Heart right ventricle (tissue), 16 donors: ENCODE measurements around the gene GALNT16. TPM values are rescaled to one million over a fixed set of nuclear protein-coding genes. Genes with fewer than 3 reads are reported as not detected.
A peak's percentile ranks its signal among the peaks of the same experiment; 100 is the strongest.

Experiments used
- ATAC-seq, 8 donors: fragments of 200-7000 bp; cut with Tn5 transposase; one replicate each; pipeline ENCODE4 v1.9.1; 2020; ENCODE audit warnings: mild to moderate bottlenecking in 8 of 8, moderate library complexity in 8 of 8, moderate number of reproducible peaks in 1 of 8
- DNase-seq, 2 donors: peaks; one replicate each; pipeline ENCODE4 v3.0.0-alpha.2; 2020
- H3K27ac ChIP-seq, 10 donors: fragments of 200-600 bp; sonication (generic) in 2 of 10; one replicate each; pipeline versions ENCODE4 v1.5.0 to v1.8.0; 2020 to 2022; ENCODE audit warnings: mild to moderate bottlenecking in 3 of 10
- H3K27me3 ChIP-seq, 7 donors: fragments of 200-600 bp; one replicate each; pipeline ENCODE4 v1.8.0; 2021 to 2022; ENCODE audit warnings: mild to moderate bottlenecking in 2 of 7
- H3K36me3 ChIP-seq, 9 donors: fragments of 200-600 bp; sonication (generic) in 1 of 9; one replicate each; pipeline versions ENCODE4 v1.5.0 to v1.8.0; 2020 to 2022; ENCODE audit warnings: mild to moderate bottlenecking in 2 of 9
- H3K4me1 ChIP-seq, 9 donors: fragments of 200-600 bp; sonication (generic) in 1 of 9; one replicate each; pipeline versions ENCODE4 v1.5.0 to v1.8.0; 2020 to 2022; ENCODE audit warnings: mild to moderate bottlenecking in 4 of 9
- H3K4me3 ChIP-seq, 10 donors: fragments of 200-600 bp; sonication (generic) in 2 of 10; one replicate each; pipeline versions ENCODE4 v1.5.0 to v1.8.0; 2020 to 2022; ENCODE audit warnings: mild to moderate bottlenecking in 7 of 10, moderate library complexity in 2 of 10
- H3K9me3 ChIP-seq, 11 donors: fragments of 200-600 bp in 10 of 11; sonication (generic) in 2 of 11; one replicate each; pipeline versions ENCODE4 v1.5.0 to v1.8.0; 2013 to 2022; ENCODE audit warnings: mild to moderate bottlenecking in 2 of 11, control low read depth in 1 of 11, moderate library complexity in 1 of 11
- CTCF ChIP-seq, 9 donors: fragments of 200-600 bp; sonication (generic) in 2 of 9; IDR thresholded peaks; one replicate each; pipeline versions ENCODE4 v1.5.0 to v1.8.0; 2021 to 2022; ENCODE audit warnings: antibody characterized with exemption in 9 of 9, mild to moderate bottlenecking in 5 of 9, moderate library complexity in 1 of 9
- WGBS, 2 donors: extraction: QIAGEN DNeasy Blood & Tissue Kit; methylation state at CpG; one replicate each; pipeline ENCODE4 v1.1.7; 2013; ENCODE audit warnings: inconsistent platforms in 1 of 2; 5-methylcytosine and 5-hydroxymethylcytosine counted together
- intact Hi-C, 10 donors: fragments of 100-400 bp; cut with DNase I; formaldehyde crosslinking; loops; one replicate each; pipeline versions ENCODE4 v1.11.1 to v1.14.2; 2022
- polyA plus RNA-seq, 2 donors: library from polyadenylated mRNA; stranded (reverse); fragments of 200-250 nt; gene quantifications; one replicate each; pipeline ENCODE4 v1.2.3, GENCODE V29; 2013
- total RNA-seq, 10 donors: library from RNA; stranded (reverse); fragmentation: NEBNext Ultra II Directional in 3 of 10; extraction: Animal tissue kit (Norgen Biotek cat#: 25700) in 3 of 10; gene quantifications; one replicate each; pipeline versions ENCODE4 v1.2.1 to v1.2.4, GENCODE V29; 2021 to 2023
- donor health status: Arrhythmogenic right ventricular cardiomyopathy.
- donor health status: ischemic (EF 13 %, LVEDD 7.1; RV severe dilation, severe dysfunction).
- donor health status: healthy with polysubstance abuse.
- donor health status: DM: no; HTN: yes; CAD: no.
- donor health status: DM: no; HTN: no; CAD: no.
- donor health status: ischemic (EF 25% LVEDD 6.9; RV normal size, moderate dysfunction).
- donor health status: ischemic (EF 25% LVEDD 5.7; RV mildly dilated, moderate dysfunction).
- donor health status: healthy.
- donor health status: DM: yes; HTN: yes; CAD: no.
- donor health status: Ischemic cardiomyopathy.
- donor health status: ischemic (EF 35%, LVEDD 5.7; RV mildly dilated, moderate dysfunction).
- donor health status: nonischemic (EF 11% LVEDD 7.7; RV severe dilation, severe dysfunction).
- donor health status: DM: yes; HTN: yes; CAD: no.
- donor health status: PGD.
- donor health status: ischemic (EF 29% LVEDD 5.4; RV normal size, mild dysfunction).
- donor health status: nonischemic (EF 23%, LVEDD 6.1; RV moderate dilation, normal function).

GALNT16 gene
- total and polyA plus RNA-seq, 12 donors: 9.6 to 106 (median 68.3) TPM

GRCh38 chr14:69291891-69292561 lies 32.1 kb downstream of the GALNT16 start:
- intact Hi-C loops: no loop called here
- H3K4me1 ChIP-seq: peaks cover 17 to 61% (median 46%) of the 10 kb centered on the region in 9 donors
- H3K27me3 ChIP-seq: no peaks in the 10 kb centered on the region
- peak overlapping the region in 8 of 10 donors; percentile 35 to 77 (median 70) for H3K27ac ChIP-seq
- H3K4me3 ChIP-seq: no peak overlapping the region
- no peaks in the 10 kb centered on the region for H3K36me3 ChIP-seq
- TF ChIP-seq CTCF (IDR thresholded peaks at IDR 0.05): no peak
- DNase-seq: no peak
- 65 to 74% methylated on average over 5 of the region's 5 CpGs for WGBS, 2 donors
- no peaks in the 10 kb centered on the region for H3K9me3 ChIP-seq
- ATAC-seq: peak in 7 of 8 donors; percentile 9 to 63 (median 46)

- intact Hi-C loops: no loop called here
- no peak for TF ChIP-seq CTCF (IDR thresholded peaks at IDR 0.05)
- Histone ChIP-seq H3K27ac (peak overlapping the region in 6 of 10 donors; percentile 18 to 52 (median 42)), H3K36me3 (no peaks in the 10 kb centered on the region), H3K27me3 (no peaks in the 10 kb centered on the region), H3K4me1 (peaks cover 0 to 42% (median 20%) of the 10 kb centered on the region in 9 donors), H3K9me3 (no peaks in the 10 kb centered on the region), H3K4me3 (no peak overlapping the region)
- WGBS, 2 donors: 49 to 58% methylated on average over 10 of the region's 10 CpGs
- ATAC-seq (peak in 6 of 8 donors; percentile 19 to 61 (median 46)), DNase-seq (no peak)
These were observed 38.4 kb downstream of the GALNT16 start for GRCh38 chr14:69298131-69299071.

GRCh38 chr14:69299286-69300035 lies 39.5 kb downstream of the GALNT16 start:
- Histone ChIP-seq H3K4me3 (no peak overlapping the region), H3K27ac (peak overlapping the region in 3 of 10 donors; percentile 17 to 36 (median 18)), H3K36me3 (no peaks in the 10 kb centered on the region), H3K27me3 (no peaks in the 10 kb centered on the region), H3K9me3 (no peaks in the 10 kb centered on the region), H3K4me1 (peaks cover 1 to 40% (median 25%) of the 10 kb centered on the region in 9 donors)
- intact Hi-C loops: no loop called here
- WGBS, 2 donors: 87 to 88% methylated on average over 11 of the region's 11 CpGs
- DNase-seq (no peak), ATAC-seq (peak in 3 of 8 donors; percentile 37 to 63 (median 48))
- TF ChIP-seq CTCF (IDR thresholded peaks at IDR 0.05): peak in 3 of 9 donors; percentile 16 to 23 (median 17)
